CD4-positive, CD25-positive, alpha-beta regulatory T cell (primary cell): ENCODE measurements around the gene NOD1. TPM values are rescaled to one million over a fixed set of nuclear protein-coding genes. Genes with fewer than 3 reads are reported as not detected.

Source experiments
- ATAC-seq, 2 donors: fragments of 150-1000 bp; cut with Tn5 transposase; one replicate each; pipeline ENCODE4 v1.10.0; 2021; ENCODE audit warnings: low read depth in 2 of 2, moderate number of reproducible peaks in 2 of 2, moderate library complexity in 1 of 2
- DNase-seq, 3 donors: peaks; one replicate each; pipeline versions ENCODE4 v3.0.0 to v3.0.0-alpha.2; 2012 to 2022; ENCODE audit warnings: mixed read lengths in 1 of 3
- H3K27ac ChIP-seq: one replicate; pipeline ENCODE4 v1.7.0; 2013; ENCODE audit warnings: mild to moderate bottlenecking, low read length; ENCODE audit not compliant: insufficient read depth, poor library complexity, severe bottlenecking
- H3K27me3 ChIP-seq: one replicate; pipeline ENCODE4 v1.7.0; 2013; ENCODE audit warnings: low read length; ENCODE audit not compliant: control insufficient read depth, insufficient read depth
- H3K36me3 ChIP-seq: one replicate; pipeline ENCODE4 v1.7.0; 2013; ENCODE audit warnings: mild to moderate bottlenecking, low read length, moderate library complexity; ENCODE audit not compliant: control insufficient read depth, insufficient read depth
- H3K4me1 ChIP-seq: 2 replicates; pipeline ENCODE4 v1.7.0; 2013; ENCODE audit warnings: mild to moderate bottlenecking, low read length; ENCODE audit not compliant: insufficient read depth, control insufficient read depth, poor library complexity, severe bottlenecking
- H3K4me3 ChIP-seq: one replicate; pipeline ENCODE4 v1.7.0; 2013; ENCODE audit warnings: low read depth, mild to moderate bottlenecking, low read length, moderate library complexity
- H3K9me3 ChIP-seq, 2 experiments: 1 replicate in 1 of 2; 2 replicates in 1 of 2; pipeline ENCODE4 v1.7.0; 2013; ENCODE audit warnings: low read length in 2 of 2, mild to moderate bottlenecking in 1 of 2, moderate library complexity in 1 of 2; ENCODE audit not compliant: control insufficient read depth in 2 of 2
- H3K27ac Mint-ChIP-seq, 3 donors: one replicate each; pipeline ENCODE4 v1.8.0; 2020 to 2022; ENCODE audit warnings: mild to moderate bottlenecking in 3 of 3, mixed read lengths in 3 of 3, moderate library complexity in 2 of 3
- H3K27me3 Mint-ChIP-seq: one replicate; pipeline ENCODE4 v1.8.0; 2022; ENCODE audit warnings: mild to moderate bottlenecking, mixed read lengths
- H3K36me3 Mint-ChIP-seq: one replicate; pipeline ENCODE4 v1.8.0; 2020; ENCODE audit warnings: mixed read lengths
- H3K4me1 Mint-ChIP-seq, 4 donors: one replicate each; pipeline ENCODE4 v1.8.0; 2020 to 2022; ENCODE audit warnings: mixed read lengths in 4 of 4, mild to moderate bottlenecking in 1 of 4
- H3K4me3 Mint-ChIP-seq, 4 donors: one replicate each; pipeline ENCODE4 v1.8.0; 2020 to 2022; ENCODE audit warnings: mild to moderate bottlenecking in 4 of 4, mixed read lengths in 4 of 4, moderate library complexity in 3 of 4
- H3K9me3 Mint-ChIP-seq, 7 donors: one replicate each; pipeline ENCODE4 v1.8.0; 2020 to 2022; ENCODE audit warnings: mixed read lengths in 7 of 7, mild to moderate bottlenecking in 3 of 7, moderate library complexity in 2 of 7
- polyA plus RNA-seq, 4 donors: library from polyadenylated mRNA; unstranded; fragments of 300-500 nt; fragmentation: Illumina TruSeq; gene quantifications; one replicate each; pipeline ENCODE4 v1.2.3, GENCODE V29; 2021
- total RNA-seq: library from RNA; stranded (reverse); gene quantifications from one replicate; pipeline ENCODE4 v1.2.3, GENCODE V29; 2022

Gene NOD1
- total and polyA plus RNA-seq, 5 donors from 2014 or later: 4.8 to 24.8 (median 7.0) TPM

DNA sequence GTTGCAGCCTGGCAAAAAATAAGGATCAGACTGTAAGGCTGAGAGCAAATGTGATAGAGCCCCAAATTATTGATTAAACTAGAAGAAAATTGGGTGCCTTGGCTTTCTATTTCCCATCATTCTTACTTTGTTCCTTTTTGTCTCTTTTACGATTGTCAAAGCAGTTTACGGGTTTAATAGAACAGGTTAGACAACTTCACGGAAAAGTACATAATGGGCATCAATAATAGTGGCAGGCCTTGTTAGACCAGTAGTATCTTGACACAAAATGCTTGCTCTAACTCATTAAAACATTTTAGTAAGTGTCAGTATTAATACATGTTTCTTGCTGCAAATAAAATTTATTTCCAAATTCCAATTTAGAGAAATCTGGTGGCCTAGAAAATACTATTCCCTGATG, 40.5 kb upstream of the NOD1 start:
- DNase-seq (no peak), ATAC-seq (no peak)
- no peaks in the 10 kb centered on the region for H3K9me3 Mint-ChIP-seq
- Histone ChIP-seq H3K36me3 (no peaks in the 10 kb centered on the region), H3K27ac (no peak overlapping the region), H3K9me3 (no peaks in the 10 kb centered on the region), H3K4me1 (no peaks in the 10 kb centered on the region), H3K4me3 (no peak overlapping the region), H3K27me3 (no peaks in the 10 kb centered on the region)
- peaks cover 0 to under 1% (median 0%) of the 10 kb centered on the region in 4 donors for H3K4me1 Mint-ChIP-seq
- no peak overlapping the region for H3K4me3 Mint-ChIP-seq
- H3K27ac Mint-ChIP-seq: no peak overlapping the region
- no peaks in the 10 kb centered on the region for H3K27me3 Mint-ChIP-seq
- peaks cover 12% of the 10 kb centered on the region for H3K36me3 Mint-ChIP-seq

DNA sequence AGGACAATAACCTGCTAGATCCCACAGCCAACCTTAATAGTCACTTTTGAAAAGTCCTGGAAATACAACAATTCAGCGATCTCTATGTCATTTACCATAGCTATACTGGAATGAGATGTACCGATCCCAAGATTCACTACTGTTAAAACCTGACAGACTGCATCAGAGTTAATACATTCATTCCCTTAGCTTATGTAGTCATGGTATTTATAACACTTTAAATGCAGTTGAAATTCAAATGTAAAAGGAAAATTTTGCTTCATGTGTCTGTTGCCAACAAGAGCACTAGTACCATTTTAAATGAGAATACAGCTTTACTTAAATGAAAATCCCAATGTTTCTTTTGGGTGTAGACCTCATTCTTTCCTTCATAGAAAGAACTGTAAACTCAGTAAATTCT, 37.2 kb upstream of the NOD1 start:
- H3K27ac ChIP-seq: no peak overlapping the region
- DNase-seq (no peak), ATAC-seq (no peak)
- Mint-ChIP-seq H3K4me3 (no peak overlapping the region), H3K36me3 (peaks cover 4% of the 10 kb centered on the region), H3K27me3 (no peaks in the 10 kb centered on the region), H3K9me3 (no peaks in the 10 kb centered on the region), H3K4me1 (peaks cover 0 to 11% (median 0%) of the 10 kb centered on the region in 4 donors), H3K27ac (no peak overlapping the region)
- H3K9me3 ChIP-seq: no peaks in the 10 kb centered on the region
- no peaks in the 10 kb centered on the region for H3K27me3 ChIP-seq
- H3K4me1 ChIP-seq: no peaks in the 10 kb centered on the region
- no peaks in the 10 kb centered on the region for H3K36me3 ChIP-seq
- no peak overlapping the region for H3K4me3 ChIP-seq

GRCh38 chr7:30514776-30515175, 36.2 kb upstream of the NOD1 start:
- no peaks in the 10 kb centered on the region for H3K36me3 ChIP-seq
- H3K4me3 Mint-ChIP-seq: no peak overlapping the region
- no peak overlapping the region for H3K27ac ChIP-seq
- no peaks in the 10 kb centered on the region for H3K27me3 Mint-ChIP-seq
- ATAC-seq (no peak), DNase-seq (no peak)
- no peaks in the 10 kb centered on the region for H3K9me3 ChIP-seq
- no peaks in the 10 kb centered on the region for H3K9me3 Mint-ChIP-seq
- H3K4me3 ChIP-seq: no peak overlapping the region
- H3K27me3 ChIP-seq: no peaks in the 10 kb centered on the region
- H3K27ac Mint-ChIP-seq: no peak overlapping the region
- H3K36me3 Mint-ChIP-seq: no peaks in the 10 kb centered on the region
- no peaks in the 10 kb centered on the region for H3K4me1 ChIP-seq
- peaks cover 0 to 11% (median 3%) of the 10 kb centered on the region in 4 donors for H3K4me1 Mint-ChIP-seq

GRCh38 chr7:30514177-30514576, 35.6 kb upstream of the NOD1 start:
- peaks cover 0 to 11% (median 3%) of the 10 kb centered on the region in 4 donors for H3K4me1 Mint-ChIP-seq

DNA sequence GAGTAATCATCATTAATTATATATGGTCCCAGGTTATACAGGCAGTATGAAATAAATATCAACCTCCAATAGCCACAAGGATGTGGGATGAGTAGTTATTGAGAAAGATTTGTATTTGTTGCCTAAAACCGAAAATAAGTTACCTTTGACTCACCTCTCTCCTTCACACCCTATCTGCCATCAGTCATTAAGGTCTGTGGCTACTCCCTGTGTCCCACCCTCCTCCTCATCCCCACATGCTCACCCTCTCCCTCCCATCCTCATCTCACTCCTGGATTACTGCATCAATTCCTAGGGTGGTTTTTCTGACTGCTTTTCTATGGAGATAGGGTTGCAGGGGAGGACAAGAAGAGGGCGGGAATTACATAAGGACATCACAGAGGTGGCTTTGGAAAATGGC, 35.2 kb upstream of the NOD1 start:
- Histone ChIP-seq H3K36me3 (no peaks in the 10 kb centered on the region), H3K4me3 (no peak overlapping the region), H3K27me3 (no peaks in the 10 kb centered on the region), H3K4me1 (no peaks in the 10 kb centered on the region), H3K9me3 (no peaks in the 10 kb centered on the region), H3K27ac (no peak overlapping the region)
- Mint-ChIP-seq H3K27me3 (no peaks in the 10 kb centered on the region), H3K36me3 (no peaks in the 10 kb centered on the region), H3K9me3 (no peaks in the 10 kb centered on the region), H3K27ac (no peak overlapping the region), H3K4me1 (peaks cover 0 to 11% (median 3%) of the 10 kb centered on the region in 4 donors), H3K4me3 (no peak overlapping the region)
- no peak for DNase-seq
- no peak for ATAC-seq

More at GRCh38 chr7:30514177-30514576, 35.6 kb upstream of the NOD1 start:
- DNase-seq (no peak), ATAC-seq (no peak)
- Mint-ChIP-seq H3K27me3 (no peaks in the 10 kb centered on the region), H3K27ac (no peak overlapping the region), H3K9me3 (no peaks in the 10 kb centered on the region), H3K36me3 (no peaks in the 10 kb centered on the region), H3K4me3 (no peak overlapping the region)
- no peaks in the 10 kb centered on the region for H3K9me3 ChIP-seq
- no peak overlapping the region for H3K27ac ChIP-seq
- H3K4me1 ChIP-seq: no peaks in the 10 kb centered on the region
- no peak overlapping the region for H3K4me3 ChIP-seq
- H3K27me3 ChIP-seq: no peaks in the 10 kb centered on the region
- no peaks in the 10 kb centered on the region for H3K36me3 ChIP-seq

DNA sequence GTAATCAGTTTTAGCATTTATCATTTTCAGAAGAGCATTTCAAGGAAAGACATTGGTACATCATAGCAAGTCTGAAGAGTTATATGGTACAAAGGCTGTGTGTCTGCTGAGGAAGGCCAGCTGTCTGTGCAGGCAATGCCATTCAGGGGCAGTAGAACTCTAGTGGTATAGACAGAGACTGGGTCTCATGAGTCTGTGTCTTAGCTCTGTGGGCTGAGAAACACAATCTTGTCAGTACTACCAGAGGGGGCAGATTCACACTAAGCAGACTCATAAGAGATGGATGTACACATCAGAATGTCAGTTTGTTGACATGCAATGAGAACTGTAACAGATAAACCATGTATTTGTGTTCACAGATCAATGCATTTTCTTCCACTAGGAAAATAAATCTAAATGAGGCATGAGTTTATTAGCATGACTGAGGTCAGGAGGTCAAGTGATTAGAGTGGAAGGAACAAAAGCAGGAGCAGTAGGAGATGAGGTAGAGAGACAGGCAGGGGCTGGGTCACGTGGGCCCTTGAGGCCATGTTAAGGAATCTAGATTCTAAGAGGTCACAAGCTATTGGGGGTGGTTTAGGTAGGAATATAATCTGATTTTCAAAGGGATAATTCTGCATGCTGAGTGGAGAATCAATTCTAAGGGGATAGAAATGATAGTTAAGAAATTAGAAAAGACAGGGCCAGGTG, 33.5 kb upstream of the NOD1 start:
- no peaks in the 10 kb centered on the region for H3K27me3 ChIP-seq
- no peaks in the 10 kb centered on the region for H3K9me3 ChIP-seq
- Mint-ChIP-seq H3K27ac (no peak overlapping the region), H3K4me1 (peaks cover 0 to 11% (median 5%) of the 10 kb centered on the region in 4 donors), H3K4me3 (no peak overlapping the region), H3K36me3 (no peaks in the 10 kb centered on the region), H3K27me3 (no peaks in the 10 kb centered on the region), H3K9me3 (peaks cover 0 to 4% (median 0%) of the 10 kb centered on the region in 7 donors)
- H3K4me1 ChIP-seq: no peaks in the 10 kb centered on the region
- no peak overlapping the region for H3K27ac ChIP-seq
- DNase-seq (no peak), ATAC-seq (no peak)
- H3K4me3 ChIP-seq: no peak overlapping the region
- H3K36me3 ChIP-seq: no peaks in the 10 kb centered on the region

- Histone ChIP-seq H3K4me3 (no peak overlapping the region), H3K9me3 (no peaks in the 10 kb centered on the region), H3K36me3 (no peaks in the 10 kb centered on the region), H3K27ac (no peak overlapping the region), H3K27me3 (no peaks in the 10 kb centered on the region), H3K4me1 (no peaks in the 10 kb centered on the region)
- peaks cover 0 to 11% (median 5%) of the 10 kb centered on the region in 4 donors for H3K4me1 Mint-ChIP-seq
- no peaks in the 10 kb centered on the region for H3K36me3 Mint-ChIP-seq
- ATAC-seq: no peak
- H3K27me3 Mint-ChIP-seq: no peaks in the 10 kb centered on the region
- no peak for DNase-seq
- H3K27ac Mint-ChIP-seq: no peak overlapping the region
- H3K4me3 Mint-ChIP-seq: no peak overlapping the region
- H3K9me3 Mint-ChIP-seq: peaks cover 0 to 4% (median 0%) of the 10 kb centered on the region in 7 donors
Measured at GRCh38 chr7:30511494-30511893, 32.9 kb upstream of the NOD1 start.
